Measurements from ENCODE around the gene EPS8L2. TPM values are rescaled to one million over a fixed set of nuclear protein-coding genes. Genes with fewer than 3 reads are reported as not detected.
A peak's percentile ranks its signal among the peaks of the same experiment; 100 is the strongest.

Gene EPS8L2
- polyA plus RNA-seq, 3 donors = 0.55 TPM; not detected in 2

DNA sequence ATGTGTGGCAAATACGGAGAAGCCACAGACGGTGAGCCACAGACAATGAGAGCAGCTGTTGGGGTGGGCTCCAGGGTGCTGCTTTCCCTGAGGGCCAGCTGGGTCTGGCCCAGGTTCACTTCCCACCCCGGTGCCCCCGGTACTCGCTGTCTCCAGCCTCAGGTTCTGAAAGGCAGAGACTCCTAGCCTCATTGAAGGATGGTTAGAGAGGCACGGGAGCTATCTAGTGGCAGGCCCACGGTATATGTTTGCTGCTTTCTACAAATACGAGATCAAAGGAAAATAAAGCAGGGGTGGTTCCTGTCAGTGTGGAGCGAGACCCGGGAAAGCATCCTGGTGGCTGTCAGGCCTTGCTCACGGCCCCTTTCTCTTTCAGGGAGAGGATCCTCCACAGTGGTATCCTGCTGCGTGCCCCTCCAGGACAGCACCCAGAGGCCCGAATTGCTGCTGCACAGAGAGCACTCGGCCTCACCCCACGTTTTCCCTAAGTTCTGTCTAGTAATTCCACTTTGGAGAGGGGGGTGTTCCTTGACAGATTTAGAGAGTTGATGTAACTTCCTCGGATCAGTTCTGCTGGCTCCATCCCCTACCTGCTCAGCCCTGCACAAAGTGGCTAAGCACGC is 7.4 kb upstream of the EPS8L2 start:
- H3K4me3 Mint-ChIP-seq = peak overlapping the region in 1 of 2 donors; percentile 82
- no peak for DNase-seq
- peak overlapping the region; percentile 43 for H3K9ac ChIP-seq (ENCODE audit: insufficient read depth, low read length, poor library complexity, severe bottlenecking)
- H3K4me3 ChIP-seq (replicated peaks in 1 of 3; ENCODE audit: low read depth in 2 of 3, low read length in 3 of 3) = peak overlapping the region in 1 of 3 experiments; percentile 87
- no peaks in the 10 kb centered on the region for H3K9me3 Mint-ChIP-seq
- peak overlapping the region; percentile 95 to 98 for H3K27ac ChIP-seq (ENCODE audit: low read depth in 1 of 2, low read length in 2 of 2)
- WGBS (ENCODE audit: insufficient coverage) = 85% methylated on average over 8 of the region's 17 CpGs
- peak overlapping the region; percentile 84 for H3K4me2 ChIP-seq (replicated peaks; ENCODE audit: extremely low read depth, low read length, poor library complexity, severe bottlenecking)
- peaks cover 26 to 53% of the 10 kb centered on the region in 2 donors for H3K36me3 Mint-ChIP-seq
- peaks cover 0 to 4% (median 0%) of the 10 kb centered on the region in 3 donors for H3K27me3 Mint-ChIP-seq (ENCODE audit: low read depth in 3 of 3)
- H3K27me3 ChIP-seq (ENCODE audit: control insufficient read depth in 2 of 2, insufficient read depth in 2 of 2, low read length in 2 of 2) = no peaks in the 10 kb centered on the region
- intact Hi-C loops (cut with micrococcal nuclease) = loop anchor here in 1 of 2 donors (10.0 kb wide), 1 partner anchor 686 kb away; the partner anchor contains the start of gene BRSK2
- H3K9me3 ChIP-seq (replicated peaks in 1 of 2; ENCODE audit: control insufficient read depth in 1 of 2, insufficient read depth in 1 of 2, low read length in 2 of 2) = no peaks in the 10 kb centered on the region
- H3K79me2 ChIP-seq (ENCODE audit: insufficient read depth, low read length) = peaks cover 31% of the 10 kb centered on the region
- H3K4me1 Mint-ChIP-seq = peaks cover 49% of the 10 kb centered on the region
- peaks cover 24% of the 10 kb centered on the region for H4K20me1 ChIP-seq (ENCODE audit: insufficient read depth, low read length)
- TF ChIP-seq, protein P1, sequence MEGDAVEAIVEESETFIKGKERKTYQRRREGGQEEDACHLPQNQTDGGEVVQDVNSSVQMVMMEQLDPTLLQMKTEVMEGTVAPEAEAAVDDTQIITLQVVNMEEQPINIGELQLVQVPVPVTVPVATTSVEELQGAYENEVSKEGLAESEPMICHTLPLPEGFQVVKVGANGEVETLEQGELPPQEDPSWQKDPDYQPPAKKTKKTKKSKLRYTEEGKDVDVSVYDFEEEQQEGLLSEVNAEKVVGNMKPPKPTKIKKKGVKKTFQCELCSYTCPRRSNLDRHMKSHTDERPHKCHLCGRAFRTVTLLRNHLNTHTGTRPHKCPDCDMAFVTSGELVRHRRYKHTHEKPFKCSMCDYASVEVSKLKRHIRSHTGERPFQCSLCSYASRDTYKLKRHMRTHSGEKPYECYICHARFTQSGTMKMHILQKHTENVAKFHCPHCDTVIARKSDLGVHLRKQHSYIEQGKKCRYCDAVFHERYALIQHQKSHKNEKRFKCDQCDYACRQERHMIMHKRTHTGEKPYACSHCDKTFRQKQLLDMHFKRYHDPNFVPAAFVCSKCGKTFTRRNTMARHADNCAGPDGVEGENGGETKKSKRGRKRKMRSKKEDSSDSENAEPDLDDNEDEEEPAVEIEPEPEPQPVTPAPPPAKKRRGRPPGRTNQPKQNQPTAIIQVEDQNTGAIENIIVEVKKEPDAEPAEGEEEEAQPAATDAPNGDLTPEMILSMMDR (IDR thresholded peaks at IDR 0.05) = no peak
- H2AFZ ChIP-seq (ENCODE audit: insufficient read depth, low read depth, low read length, poor library complexity, severe bottlenecking) = no peak overlapping the region
- peak overlapping the region in 6 of 7 donors; percentile 92 to 97 (median 94) for H3K27ac Mint-ChIP-seq
- H3K4me1 ChIP-seq (ENCODE audit: control insufficient read depth in 1 of 2, insufficient read depth in 2 of 2, low read length in 2 of 2) = peaks cover 49 to 64% of the 10 kb centered on the region in 2 donors
- H3K36me3 ChIP-seq (replicated peaks in 1 of 2; ENCODE audit: control insufficient read depth in 1 of 2, insufficient read depth in 2 of 2, low read length in 2 of 2) = peaks cover 11 to 28% of the 10 kb centered on the region in 2 donors

DNA sequence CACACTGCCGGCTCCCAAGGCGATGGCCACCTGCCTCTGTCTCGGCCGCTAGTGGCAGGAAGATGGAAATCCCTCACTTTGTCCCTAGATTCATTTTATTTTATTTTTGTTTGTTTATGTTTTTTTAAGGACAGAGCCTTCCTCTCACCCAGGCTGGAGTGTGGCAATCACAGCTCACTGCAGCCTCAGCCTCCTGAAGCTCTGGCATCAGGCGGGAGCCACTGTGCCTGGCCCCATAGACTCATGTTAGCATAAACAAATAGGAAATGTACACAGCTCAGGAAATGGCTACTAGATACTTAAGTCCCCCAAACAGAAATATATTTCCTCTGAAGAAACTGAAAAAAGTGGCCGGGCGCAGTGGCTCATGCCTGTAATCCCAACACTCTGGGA is 6.9 kb upstream of the EPS8L2 start:
- no peak overlapping the region for H2AFZ ChIP-seq (ENCODE audit: insufficient read depth, low read depth, low read length, poor library complexity, severe bottlenecking)
- peaks cover 11 to 32% of the 10 kb centered on the region in 2 donors for H3K36me3 ChIP-seq (replicated peaks in 1 of 2; ENCODE audit: control insufficient read depth in 1 of 2, insufficient read depth in 2 of 2, low read length in 2 of 2)
- H3K27ac Mint-ChIP-seq = peak overlapping the region in 1 of 7 donors; percentile 97
- peak overlapping the region; percentile 84 for H3K4me2 ChIP-seq (replicated peaks; ENCODE audit: extremely low read depth, low read length, poor library complexity, severe bottlenecking)
- TF ChIP-seq, protein P1 (IDR thresholded peaks at IDR 0.05) = no peak
- no peaks in the 10 kb centered on the region for H3K9me3 ChIP-seq (replicated peaks in 1 of 2; ENCODE audit: control insufficient read depth in 1 of 2, insufficient read depth in 1 of 2, low read length in 2 of 2)
- peak overlapping the region; percentile 95 to 98 for H3K27ac ChIP-seq (ENCODE audit: low read depth in 1 of 2, low read length in 2 of 2)
- peaks cover 28 to 57% of the 10 kb centered on the region in 2 donors for H3K36me3 Mint-ChIP-seq
- peaks cover 45% of the 10 kb centered on the region for H3K4me1 Mint-ChIP-seq
- peak overlapping the region; percentile 43 for H3K9ac ChIP-seq (ENCODE audit: insufficient read depth, low read length, poor library complexity, severe bottlenecking)
- intact Hi-C loops (cut with micrococcal nuclease) = loop anchor here in 1 of 2 donors (10.0 kb wide), 1 partner anchor 686 kb away; the partner anchor contains the start of gene BRSK2
- no peak overlapping the region for H3K4me3 Mint-ChIP-seq
- H3K27me3 ChIP-seq (ENCODE audit: control insufficient read depth in 2 of 2, insufficient read depth in 2 of 2, low read length in 2 of 2) = no peaks in the 10 kb centered on the region
- H3K4me1 ChIP-seq (ENCODE audit: control insufficient read depth in 1 of 2, insufficient read depth in 2 of 2, low read length in 2 of 2) = peaks cover 44 to 59% of the 10 kb centered on the region in 2 donors
- no peak for DNase-seq
- H3K9me3 Mint-ChIP-seq = no peaks in the 10 kb centered on the region
- 93% methylated on average over 3 of the region's 7 CpGs for WGBS (ENCODE audit: insufficient coverage)
- H4K20me1 ChIP-seq (ENCODE audit: insufficient read depth, low read length) = peaks cover 19% of the 10 kb centered on the region
- peak overlapping the region in 1 of 3 experiments; percentile 87 for H3K4me3 ChIP-seq (replicated peaks in 1 of 3; ENCODE audit: low read depth in 2 of 3, low read length in 3 of 3)
- peaks cover 26% of the 10 kb centered on the region for H3K79me2 ChIP-seq (ENCODE audit: insufficient read depth, low read length)
- H3K27me3 Mint-ChIP-seq (ENCODE audit: low read depth in 3 of 3) = peaks cover 0 to 4% (median 0%) of the 10 kb centered on the region in 3 donors
